ENCODE data around the gene C16orf89. TPM values are rescaled to one million over a fixed set of nuclear protein-coding genes. Genes with fewer than 3 reads are reported as not detected.
"Not testable (repeated sequence)": the region's sequence is repeated elsewhere in the genome, so short reads cannot be mapped to it uniquely, and the experiment has no call there.

Gene C16orf89
- total RNA-seq, 1 donor from 2014 or later: not detected

- no peaks in the 10 kb centered on the region for H3K9me3 Mint-ChIP-seq
- H3K4me3 Mint-ChIP-seq: no peak overlapping the region
- H3K27me3 Mint-ChIP-seq (ENCODE audit: low read depth): peaks cover 17% of the 10 kb centered on the region
- H3K27ac Mint-ChIP-seq (ENCODE audit: unreplicated experiment): no peak overlapping the region
- TF ChIP-seq CTCF (conservative IDR thresholded peaks at IDR 0.05): no peak
- DNase-seq (ENCODE audit: low read depth, low spot score): no peak
- no peaks in the 10 kb centered on the region for H3K36me3 Mint-ChIP-seq (ENCODE audit: low read depth)
- no peaks in the 10 kb centered on the region for H3K4me1 Mint-ChIP-seq
These were observed 10.6 kb downstream of the C16orf89 start for GRCh38 chr16:5054876-5055865.

GRCh38 chr16:5046914-5047313 is 18.8 kb downstream of the C16orf89 start:
- no peaks in the 10 kb centered on the region for H3K36me3 Mint-ChIP-seq (ENCODE audit: low read depth)
- peaks cover 49% of the 10 kb centered on the region for H3K27me3 Mint-ChIP-seq (ENCODE audit: low read depth)
- no peaks in the 10 kb centered on the region for H3K9me3 Mint-ChIP-seq
- no peaks in the 10 kb centered on the region for H3K4me1 Mint-ChIP-seq
- no peak for DNase-seq (ENCODE audit: low read depth, low spot score)
- H3K27ac Mint-ChIP-seq (ENCODE audit: unreplicated experiment): no peak overlapping the region
- H3K4me3 Mint-ChIP-seq: no peak overlapping the region
- TF ChIP-seq CTCF (conservative IDR thresholded peaks at IDR 0.05): no peak

GRCh38 chr16:5045499-5046115 is 20.1 kb downstream of the C16orf89 start:
- Mint-ChIP-seq H3K4me1 (no peaks in the 10 kb centered on the region), H3K27me3 (ENCODE audit: low read depth) (peaks cover 54% of the 10 kb centered on the region), H3K9me3 (no peaks in the 10 kb centered on the region), H3K4me3 (no peak overlapping the region), H3K27ac (ENCODE audit: unreplicated experiment) (no peak overlapping the region), H3K36me3 (ENCODE audit: low read depth) (no peaks in the 10 kb centered on the region)
- TF ChIP-seq CTCF (conservative IDR thresholded peaks at IDR 0.05): no peak
- no peak for DNase-seq (ENCODE audit: low read depth, low spot score)

- not testable (repeated sequence) for H3K4me1 Mint-ChIP-seq; H3K4me3 Mint-ChIP-seq; H3K27ac Mint-ChIP-seq (ENCODE audit: unreplicated experiment); DNase-seq (ENCODE audit: low read depth, low spot score); H3K36me3 Mint-ChIP-seq (ENCODE audit: low read depth); H3K9me3 Mint-ChIP-seq
- H3K27me3 Mint-ChIP-seq (ENCODE audit: low read depth): peaks cover 57% of the 10 kb centered on the region
These were observed 21.2 kb downstream of the C16orf89 start for GRCh38 chr16:5044581-5044980.

GRCh38 chr16:5044011-5044540 is 21.7 kb downstream of the C16orf89 start:
- H3K9me3 Mint-ChIP-seq: no peaks in the 10 kb centered on the region
- no peaks in the 10 kb centered on the region for H3K4me1 Mint-ChIP-seq
- H3K27ac Mint-ChIP-seq (ENCODE audit: unreplicated experiment): no peak overlapping the region
- TF ChIP-seq CTCF (conservative IDR thresholded peaks at IDR 0.05): no peak
- DNase-seq (ENCODE audit: low read depth, low spot score): no peak
- peaks cover 53% of the 10 kb centered on the region for H3K27me3 Mint-ChIP-seq (ENCODE audit: low read depth)
- H3K4me3 Mint-ChIP-seq: no peak overlapping the region
- no peaks in the 10 kb centered on the region for H3K36me3 Mint-ChIP-seq (ENCODE audit: low read depth)
